Hepatocyte (in vitro differentiated cells): Measurements from ENCODE around the gene DLGAP4.
"Not testable (repeated sequence)": the region's sequence is repeated elsewhere in the genome, so short reads cannot be mapped to it uniquely, and the experiment has no call there.

Experiments
- CTCF ChIP-seq: fragments of 200-600 bp; sonication (generic); IDR thresholded peaks from 2 replicates; pipeline ENCODE4 v1.5.1; 2016; ENCODE audit warnings: antibody characterized with exemption, mild to moderate bottlenecking; ENCODE audit not compliant: poor library complexity
- EZH2 ChIP-seq: fragments of 200-600 bp; sonication (generic); IDR thresholded peaks from 2 replicates; pipeline ENCODE4 v1.6.1; 2016; ENCODE audit warnings: antibody characterized with exemption, mild to moderate bottlenecking, borderline replicate concordance

GRCh38 chr20:36379914-36380313, 73.8 kb downstream of the DLGAP4 start:
- TF ChIP-seq EZH2, CTCF: not testable (repeated sequence)
